Kidney epithelial cell (primary cell): ENCODE data around the gene ALDOA. TPM values are rescaled to one million over a fixed set of nuclear protein-coding genes. Genes with fewer than 3 reads are reported as not detected.
"Not testable (repeated sequence)": the region's sequence is repeated elsewhere in the genome, so short reads cannot be mapped to it uniquely, and the experiment has no call there.

Experiments used
- DNase-seq: peaks from one replicate; pipeline ENCODE4 v3.0.0-alpha.2; 2010; ENCODE audit warnings: low read depth
- H3K27me3 ChIP-seq: 2 replicates; pipeline ENCODE4 v1.6.0; 2011; ENCODE audit warnings: low read length; ENCODE audit not compliant: control insufficient read depth, insufficient read depth
- H3K36me3 ChIP-seq: 2 replicates; pipeline ENCODE4 v1.5.1; 2011; ENCODE audit warnings: low read length; ENCODE audit not compliant: control insufficient read depth, insufficient read depth
- H3K4me3 ChIP-seq: 2 replicates; pipeline ENCODE4 v1.5.1; 2011; ENCODE audit warnings: low read depth, mild to moderate bottlenecking, control low read depth, low read length
- CTCF ChIP-seq: IDR thresholded peaks from 2 replicates; pipeline ENCODE4 v1.5.1; 2011; ENCODE audit warnings: mild to moderate bottlenecking, moderate library complexity, low read length, control low read depth, inconsistent platforms; ENCODE audit not compliant: insufficient read depth, poor library complexity, severe bottlenecking
- total RNA-seq: library from RNA; depleted of rRNA; stranded (reverse); fragments of >200 nt; gene quantifications from 2 replicates; pipeline ENCODE4 v1.2.3, GENCODE V29; 2015

The ALDOA gene
- total RNA-seq, 1 donor from 2014 or later, result 826 TPM

- no peak for TF ChIP-seq CTCF
- peaks cover 49% of the 10 kb centered on the region for H3K27me3 ChIP-seq
- H3K4me3 ChIP-seq, result no peak overlapping the region
- no peaks in the 10 kb centered on the region for H3K36me3 ChIP-seq
- DNase-seq, result peak; percentile 23
Observed at GRCh38 chr16:30033270-30033669, 32.3 kb upstream of the ALDOA start.

- Histone ChIP-seq H3K4me3 (no peak overlapping the region), H3K36me3 (no peaks in the 10 kb centered on the region), H3K27me3 (peaks cover 6% of the 10 kb centered on the region)
- no peak for DNase-seq
- no peak for TF ChIP-seq CTCF
Observed at GRCh38 chr16:30040221-30040620, 25.3 kb upstream of the ALDOA start.

- not testable (repeated sequence) for H3K27me3 ChIP-seq, H3K36me3 ChIP-seq, H3K4me3 ChIP-seq, DNase-seq
Observed at GRCh38 chr16:30040690-30041089, 24.9 kb upstream of the ALDOA start.

- no peak overlapping the region for H3K4me3 ChIP-seq
- peaks cover 2% of the 10 kb centered on the region for H3K27me3 ChIP-seq
- no peaks in the 10 kb centered on the region for H3K36me3 ChIP-seq
- TF ChIP-seq CTCF, result peak; percentile 51
- DNase-seq, result no peak
Observed at GRCh38 chr16:30041841-30042240, 23.7 kb upstream of the ALDOA start.

GRCh38 chr16:30046178-30046577 lies 19.4 kb upstream of the ALDOA start:
- no peak for TF ChIP-seq CTCF
- Histone ChIP-seq H3K36me3 (no peaks in the 10 kb centered on the region), H3K4me3 (no peak overlapping the region), H3K27me3 (peaks cover 2% of the 10 kb centered on the region)
- no peak for DNase-seq

GRCh38 chr16:30046588-30046987 lies 19.0 kb upstream of the ALDOA start:
- no peak for DNase-seq
- no peak for TF ChIP-seq CTCF
- H3K36me3 ChIP-seq, result no peaks in the 10 kb centered on the region
- H3K27me3 ChIP-seq, result peaks cover 2% of the 10 kb centered on the region
- no peak overlapping the region for H3K4me3 ChIP-seq
